AML-193 (cell line): ENCODE data around the gene CCHCR1.

ENCODE experiments used
- DNase-seq, 2 experiments: peaks; one replicate each; lab custom pipeline; 2025; lab: John Stamatoyannopoulos, UW

The CCHCR1 gene

GRCh38 chr6:31103136-31103535, 54.5 kb downstream of the CCHCR1 start:
- DNase-seq: no peak

GRCh38 chr6:31098449-31098938, 59.1 kb downstream of the CCHCR1 start:
- DNase-seq: no peak

- no peak for DNase-seq
Measured at GRCh38 chr6:31096656-31097055, 60.9 kb downstream of the CCHCR1 start.

- DNase-seq: no peak
Measured at GRCh38 chr6:31096215-31096614, 61.4 kb downstream of the CCHCR1 start.

GRCh38 chr6:31094389-31094881, 63.2 kb downstream of the CCHCR1 start:
- peak; percentile 44 to 50 for DNase-seq

GRCh38 chr6:31092769-31093505, 64.7 kb downstream of the CCHCR1 start:
- DNase-seq: no peak
